ENCODE data around the gene DEFB131A.
"Not testable (repeated sequence)": the region's sequence is repeated elsewhere in the genome, so short reads cannot be mapped to it uniquely, and the experiment has no call there.

The DEFB131A gene, protein sequence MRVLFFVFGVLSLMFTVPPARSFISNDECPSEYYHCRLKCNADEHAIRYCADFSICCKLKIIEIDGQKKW

DNA sequence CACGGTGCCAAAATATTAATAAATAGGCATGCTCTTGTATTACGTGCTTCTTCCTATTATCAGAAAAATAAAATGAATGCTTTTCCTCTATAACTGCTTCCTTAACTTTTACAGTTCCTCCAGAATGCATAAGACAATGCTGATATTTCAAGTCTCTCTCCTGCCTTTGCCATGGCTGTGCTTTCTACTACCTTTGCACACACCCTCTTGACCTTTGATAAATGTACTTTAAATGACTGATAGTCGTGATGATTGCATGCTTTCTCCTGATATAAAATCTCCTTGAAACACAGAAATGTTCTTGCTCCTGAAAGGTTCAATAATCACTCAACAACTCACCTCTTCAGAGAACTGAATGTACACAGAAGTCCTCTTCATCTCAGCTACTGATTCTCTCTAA, at the start of gene DEFB131A:
DEFB131A (plus strand) TSS at position 301 of the 400 bp plus-strand sequence. CDS start 120 bp downstream, outside the sequence.
- DNase-seq (ENCODE audit: low read depth in 2 of 2, low spot score in 1 of 2): not testable (repeated sequence)

DNA sequence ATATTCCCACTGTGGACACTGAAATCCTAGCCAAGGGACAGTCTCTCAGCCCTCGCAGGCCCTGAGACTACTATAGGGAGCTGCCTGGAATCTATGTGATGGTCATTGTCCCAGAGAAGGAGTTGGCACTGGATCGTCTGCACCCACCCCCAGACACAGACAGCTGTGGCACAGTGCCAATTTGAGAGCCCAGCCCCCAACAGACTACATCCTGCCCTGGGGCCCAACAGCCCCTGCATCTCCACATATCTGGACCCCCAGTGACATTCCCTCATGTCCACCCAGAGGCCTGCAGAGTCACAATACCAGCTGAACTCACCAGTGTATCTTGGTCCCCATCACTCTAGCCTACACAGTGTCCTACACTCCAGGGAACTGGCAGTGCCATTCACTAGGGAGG, 38.4 kb upstream of the DEFB131A start:
- not testable (repeated sequence) for DNase-seq (ENCODE audit: low read depth in 2 of 2, low spot score in 1 of 2)

DNA sequence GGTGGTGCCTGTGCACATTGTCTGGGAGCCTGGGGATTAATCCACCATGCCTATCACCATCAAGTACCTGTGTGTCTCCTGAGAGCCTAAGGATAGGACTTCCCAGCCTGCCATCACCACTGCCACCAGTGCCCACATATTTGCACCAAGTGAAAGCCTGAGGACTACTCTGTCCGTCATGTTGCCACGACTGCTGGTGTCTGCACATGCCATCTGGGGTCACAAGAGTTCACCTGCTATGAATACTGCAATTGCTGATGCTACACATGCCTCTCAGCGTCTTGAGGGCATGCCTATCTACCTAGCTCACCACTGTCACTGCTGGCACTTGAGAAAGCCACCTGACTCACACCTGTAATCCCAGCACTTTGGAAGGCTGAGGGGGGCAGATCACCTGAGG, 37.7 kb upstream of the DEFB131A start:
- not testable (repeated sequence) for DNase-seq (ENCODE audit: low read depth in 2 of 2, low spot score in 1 of 2)

DNA sequence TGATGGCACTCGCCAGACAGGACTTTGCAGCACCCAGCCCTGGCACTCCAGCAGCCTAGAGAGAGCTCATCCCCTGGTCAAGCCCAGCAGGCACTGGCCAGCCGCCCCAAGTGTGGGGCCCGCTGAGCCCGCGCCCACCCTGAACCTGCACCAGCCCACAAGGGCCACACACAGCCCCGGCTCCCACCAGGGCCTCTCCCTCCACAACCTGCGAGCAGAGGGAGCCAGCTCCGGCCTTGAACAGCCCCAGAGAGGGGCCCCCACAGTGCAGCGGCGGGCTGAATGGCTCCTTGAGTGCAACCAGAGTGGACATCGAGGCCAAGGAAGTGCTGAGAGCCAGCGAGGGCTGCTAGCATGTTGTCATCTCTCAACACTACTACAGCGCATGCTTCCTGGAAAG, 34.4 kb upstream of the DEFB131A start:
- no peak for DNase-seq (ENCODE audit: low read depth in 2 of 2, low spot score in 1 of 2)

DNA sequence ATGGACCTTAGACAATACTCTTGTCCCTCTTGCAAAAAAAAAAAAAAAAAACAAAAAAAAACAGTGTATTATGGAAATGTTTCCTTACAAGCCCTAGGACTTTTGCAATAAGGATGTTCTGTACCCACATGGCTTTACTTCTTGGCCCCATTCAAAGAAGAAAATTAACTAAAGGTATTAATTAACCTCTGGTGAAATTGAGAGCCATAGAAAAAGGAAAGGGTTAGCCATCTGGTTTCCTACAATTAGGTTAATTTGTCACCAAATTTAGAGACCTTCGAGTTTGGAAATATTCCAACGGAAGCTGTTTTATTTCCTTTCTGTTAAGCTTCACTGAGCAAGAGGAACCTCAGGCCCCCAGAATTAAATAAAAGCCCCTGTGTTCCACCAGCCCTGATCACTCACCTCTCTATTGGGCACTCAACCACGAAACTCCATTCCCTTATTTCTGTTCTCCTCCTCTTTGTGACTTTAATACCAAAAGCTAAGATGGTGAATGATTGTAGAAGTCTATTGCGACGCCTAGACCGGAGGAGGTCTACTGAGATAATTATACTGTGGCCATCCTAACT, 22.2 kb upstream of the DEFB131A start:
- DNase-seq (ENCODE audit: low read depth in 2 of 2, low spot score in 1 of 2): not testable (repeated sequence)

DNA sequence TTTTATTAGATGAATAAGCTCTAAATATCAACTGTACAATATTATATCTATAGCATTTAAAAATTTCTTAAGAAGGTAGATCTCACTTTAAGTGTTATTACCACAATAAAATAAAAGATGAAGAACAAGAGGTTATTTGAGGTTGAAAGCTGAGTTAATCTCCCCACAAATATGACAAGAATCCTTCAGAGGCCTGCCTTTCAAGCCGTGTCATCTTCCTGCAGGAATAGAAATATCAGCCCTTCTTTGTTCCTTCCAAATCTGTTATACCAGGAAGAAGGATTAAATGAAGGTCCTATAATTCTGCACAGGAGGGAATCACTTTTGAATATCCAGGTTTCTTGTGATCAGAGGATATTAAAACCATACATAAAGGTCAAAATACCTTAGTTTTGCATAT, 18.3 kb upstream of the DEFB131A start:
- not testable (repeated sequence) for DNase-seq (ENCODE audit: low read depth in 2 of 2, low spot score in 1 of 2)

DNA sequence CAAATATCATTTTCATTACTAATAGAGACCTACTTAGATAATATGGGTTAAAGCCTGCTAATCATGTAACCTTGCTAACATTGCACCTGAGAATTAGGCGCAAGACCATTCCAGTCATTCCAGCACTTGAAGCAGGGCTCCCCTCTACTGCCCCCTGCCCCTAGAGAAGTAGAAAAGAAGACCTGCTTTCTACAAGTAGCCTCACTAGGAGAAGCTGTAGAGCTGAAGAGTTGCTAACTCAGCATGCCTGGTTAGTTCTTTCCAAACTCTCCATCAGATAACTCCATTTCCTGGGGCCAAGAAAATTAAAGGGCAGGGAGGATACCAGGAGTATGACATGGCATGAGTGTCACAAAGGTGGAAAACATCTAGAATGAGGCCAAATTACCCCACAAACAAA, 14.2 kb upstream of the DEFB131A start:
- not testable (repeated sequence) for DNase-seq (ENCODE audit: low read depth in 2 of 2, low spot score in 1 of 2)

DNA sequence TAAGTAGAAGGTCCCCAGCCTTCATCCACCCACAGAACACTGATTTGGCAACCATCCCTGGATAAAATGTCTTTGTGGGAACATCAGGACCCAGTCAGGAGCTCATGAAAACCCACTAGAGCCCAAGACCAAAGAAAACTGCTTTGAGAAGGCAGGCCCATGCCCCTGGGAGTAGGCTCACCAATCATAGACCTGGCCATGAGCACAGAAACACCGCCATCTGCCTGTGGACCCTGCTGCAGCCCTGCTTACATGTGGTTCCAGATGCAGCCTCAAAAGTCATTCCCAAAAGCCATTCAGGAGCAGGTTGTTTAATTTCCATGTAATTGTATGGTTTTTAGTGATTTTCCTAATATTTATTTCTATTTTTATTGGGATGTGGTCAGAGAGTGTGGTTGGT, 10.9 kb upstream of the DEFB131A start:
- DNase-seq (ENCODE audit: low read depth in 2 of 2, low spot score in 1 of 2): not testable (repeated sequence)

DNA sequence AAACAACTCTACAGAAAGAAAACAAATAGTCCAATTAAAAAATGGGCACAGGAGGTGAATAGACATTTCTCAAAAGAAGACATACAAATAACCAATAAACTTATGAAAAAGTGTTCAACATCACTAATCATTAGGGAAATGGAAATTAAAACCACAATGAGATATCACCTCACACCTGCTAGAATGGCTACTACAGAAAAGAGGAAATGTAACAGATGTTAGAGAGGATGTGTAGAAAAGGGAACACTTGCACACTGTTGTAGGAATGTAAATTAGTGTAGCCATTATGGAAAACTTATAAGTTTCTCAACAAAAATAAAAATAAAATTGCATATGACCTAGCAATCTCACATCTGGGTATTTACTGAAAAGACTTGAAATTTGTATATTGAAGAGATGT, 7.5 kb upstream of the DEFB131A start:
- DNase-seq (ENCODE audit: low read depth in 2 of 2, low spot score in 1 of 2): not testable (repeated sequence)

DNA sequence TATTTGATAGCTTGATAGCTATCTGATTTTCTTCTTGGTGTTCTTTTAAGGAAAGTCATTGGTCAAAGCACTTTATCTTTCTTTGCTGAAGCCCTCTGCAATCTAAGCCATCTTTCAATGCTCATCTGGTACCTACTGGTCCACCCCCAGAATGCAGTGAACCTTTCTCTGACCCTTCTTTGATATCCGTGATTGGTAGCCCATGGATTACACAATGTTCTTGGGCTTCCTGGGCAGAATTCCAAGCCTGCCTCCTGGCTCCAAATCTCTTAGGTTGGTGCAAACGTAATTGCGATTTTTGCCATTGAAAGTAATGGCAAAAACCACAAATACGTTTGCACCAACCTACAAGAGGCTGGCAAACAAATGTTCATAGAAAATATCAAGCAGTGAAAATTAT, 1.9 kb upstream of the DEFB131A start:
- DNase-seq (ENCODE audit: low read depth in 2 of 2, low spot score in 1 of 2): not testable (repeated sequence)

DNA sequence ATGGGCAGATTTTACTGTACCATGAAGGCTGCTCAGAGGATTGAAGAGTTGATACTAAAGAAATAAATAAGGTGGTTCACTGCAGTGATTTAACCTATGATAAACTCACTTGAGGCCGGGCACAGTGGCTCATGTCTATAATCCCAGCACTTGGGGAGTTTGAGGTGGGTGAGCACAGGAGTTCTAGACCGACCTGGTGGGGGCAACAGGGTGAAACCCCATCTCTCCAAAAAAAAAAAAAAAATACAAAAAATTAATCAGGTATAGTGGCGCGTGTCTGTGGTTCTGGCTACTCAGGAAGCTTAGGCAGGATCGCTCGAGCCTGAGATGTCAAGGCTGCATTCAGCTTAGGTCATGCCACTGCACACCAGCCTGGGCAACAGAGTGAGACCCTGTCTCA, 467 bp downstream of the DEFB131A start:
- DNase-seq (ENCODE audit: low read depth in 2 of 2, low spot score in 1 of 2): not testable (repeated sequence)

DNA sequence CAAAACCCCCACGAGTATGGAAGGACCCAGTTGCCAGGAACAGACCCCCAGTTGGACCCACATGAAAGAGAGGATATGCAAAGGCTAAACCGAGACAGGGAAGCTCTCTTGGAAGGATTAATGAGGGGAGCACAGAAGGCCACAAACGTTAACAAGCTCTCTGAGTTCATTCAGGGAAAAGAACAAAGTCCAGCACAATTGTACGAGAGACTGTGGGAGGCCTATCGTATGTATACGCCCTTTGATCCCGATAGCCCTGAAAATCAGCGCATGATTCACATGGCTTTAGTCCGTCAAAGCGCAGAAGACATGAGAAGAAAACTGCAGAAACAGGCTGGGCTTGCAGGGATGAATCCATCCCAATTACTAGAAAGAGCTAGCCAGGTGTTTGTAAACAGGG, 8.0 kb downstream of the DEFB131A start:
- not testable (repeated sequence) for DNase-seq (ENCODE audit: low read depth in 2 of 2, low spot score in 1 of 2)

DNA sequence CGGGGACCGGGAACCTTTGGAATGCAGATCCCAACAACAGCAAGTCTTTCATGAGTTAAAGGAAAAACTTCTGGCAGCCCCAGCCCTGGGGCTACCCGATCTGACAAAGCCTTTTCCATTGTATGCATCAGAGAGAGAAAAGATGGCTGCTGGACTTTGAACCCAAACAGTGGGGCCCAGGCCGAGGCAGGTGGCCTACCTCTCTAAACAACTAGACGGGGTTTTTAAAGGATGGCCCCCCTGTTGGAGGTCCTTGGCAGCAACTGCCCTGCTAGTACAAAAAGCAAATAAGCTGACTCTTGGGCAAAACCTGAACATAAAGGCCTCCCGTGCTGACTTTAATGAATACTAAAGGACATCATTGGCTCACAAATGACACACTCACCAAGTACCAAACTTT, 10.1 kb downstream of the DEFB131A start:
- not testable (repeated sequence) for DNase-seq (ENCODE audit: low read depth in 2 of 2, low spot score in 1 of 2)

DNA sequence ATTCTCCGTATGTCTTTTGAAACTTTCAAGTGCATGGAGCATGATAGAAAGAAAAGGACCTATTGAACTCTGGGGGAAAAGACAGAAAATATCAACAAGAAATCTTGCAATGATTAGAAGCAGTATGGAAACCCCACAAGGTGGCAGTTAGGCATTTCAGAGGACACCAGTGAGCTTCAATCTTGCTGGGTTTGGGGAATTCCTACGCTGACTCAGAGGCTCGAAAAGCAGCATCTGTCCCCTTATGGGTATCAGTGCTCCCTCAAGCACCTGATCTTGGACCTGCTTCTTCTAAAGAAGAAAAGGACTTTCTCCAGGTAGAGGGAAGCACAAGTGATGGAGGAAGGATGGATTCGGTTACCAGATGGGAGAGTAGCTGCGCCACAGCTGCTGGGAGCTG, 10.8 kb downstream of the DEFB131A start:
- DNase-seq (ENCODE audit: low read depth in 2 of 2, low spot score in 1 of 2): not testable (repeated sequence)

DNA sequence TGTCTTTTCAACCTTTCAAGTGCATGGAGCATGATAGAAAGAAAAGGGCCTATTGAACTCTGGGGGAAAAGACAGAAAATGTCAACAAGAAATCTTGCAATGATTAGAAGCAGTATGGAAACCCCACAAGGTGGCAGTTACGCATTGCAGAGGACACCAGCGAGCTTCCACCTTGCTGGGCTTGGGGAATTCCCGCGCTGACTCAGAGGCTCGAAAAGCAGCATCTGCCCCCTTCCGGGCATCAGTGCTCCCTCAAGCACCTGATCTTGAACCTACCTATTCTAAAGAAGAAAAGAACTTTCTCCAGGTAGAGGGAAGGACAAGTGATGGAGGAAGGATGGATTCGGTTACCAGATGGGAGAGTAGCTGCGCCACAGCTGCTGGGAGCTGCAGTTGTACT, 35.3 kb downstream of the DEFB131A start:
- DNase-seq (ENCODE audit: low read depth in 2 of 2, low spot score in 1 of 2): not testable (repeated sequence)

DNA sequence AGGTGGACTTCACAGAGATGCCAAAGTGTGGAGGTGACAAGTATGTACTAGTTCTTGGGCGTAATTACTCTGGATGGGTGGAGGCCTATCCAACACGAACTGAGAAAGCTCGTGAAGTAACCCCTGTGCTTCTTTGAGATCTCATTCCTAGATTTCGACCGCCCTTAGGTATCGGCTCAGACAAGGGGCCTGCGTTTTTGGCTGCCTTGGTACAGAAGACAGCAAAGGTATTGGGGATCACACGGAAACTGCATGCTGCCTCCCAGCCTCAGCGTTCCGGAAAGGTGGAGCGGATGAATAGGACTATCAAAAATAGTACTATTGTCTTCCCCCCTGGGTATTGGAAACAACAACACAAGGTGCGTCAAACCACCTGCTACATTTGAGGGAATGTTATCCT, 35.9 kb downstream of the DEFB131A start:
- not testable (repeated sequence) for DNase-seq (ENCODE audit: low read depth in 2 of 2, low spot score in 1 of 2)

DNA sequence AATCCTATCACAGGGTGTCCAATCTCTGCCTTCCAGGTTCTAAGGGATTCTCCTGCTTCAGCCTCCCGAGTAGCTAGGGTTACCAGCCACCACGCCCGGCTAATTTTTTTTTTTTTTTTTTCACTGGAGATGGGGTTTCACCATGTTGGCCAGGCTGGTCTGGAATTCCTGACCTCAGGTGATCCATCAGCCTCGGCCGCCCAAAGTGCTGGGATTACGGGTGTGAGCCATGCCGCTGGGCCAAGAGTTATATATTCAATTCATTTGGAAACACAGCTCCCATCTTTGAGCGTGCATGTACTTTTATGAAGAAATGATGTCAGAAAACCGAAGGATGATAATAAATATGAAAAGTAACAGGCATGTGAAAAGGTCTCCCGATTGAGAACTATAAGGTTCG, 38.7 kb downstream of the DEFB131A start:
- not testable (repeated sequence) for DNase-seq (ENCODE audit: low read depth in 2 of 2, low spot score in 1 of 2)

DNA sequence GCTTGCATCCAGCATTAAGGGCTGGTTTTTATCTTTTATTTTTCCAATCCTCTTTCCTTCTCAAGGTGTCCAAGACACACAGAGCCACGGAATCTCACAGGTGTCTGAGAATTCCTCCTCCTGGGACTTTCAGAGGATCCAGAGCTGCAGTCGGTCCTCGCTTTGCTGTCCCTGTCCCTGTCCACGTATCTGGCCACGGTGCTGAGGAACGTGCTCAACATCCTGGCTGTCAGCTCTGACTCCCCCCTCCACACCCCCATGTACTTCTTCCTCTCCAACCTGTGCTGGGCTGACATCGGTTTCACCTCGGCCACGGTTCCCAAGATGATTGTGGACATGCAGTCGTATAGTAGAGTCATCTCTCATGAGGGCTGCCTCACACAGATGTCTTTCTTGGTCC, 39.5 kb downstream of the DEFB131A start:
- not testable (repeated sequence) for DNase-seq (ENCODE audit: low read depth in 2 of 2, low spot score in 1 of 2)

DNA sequence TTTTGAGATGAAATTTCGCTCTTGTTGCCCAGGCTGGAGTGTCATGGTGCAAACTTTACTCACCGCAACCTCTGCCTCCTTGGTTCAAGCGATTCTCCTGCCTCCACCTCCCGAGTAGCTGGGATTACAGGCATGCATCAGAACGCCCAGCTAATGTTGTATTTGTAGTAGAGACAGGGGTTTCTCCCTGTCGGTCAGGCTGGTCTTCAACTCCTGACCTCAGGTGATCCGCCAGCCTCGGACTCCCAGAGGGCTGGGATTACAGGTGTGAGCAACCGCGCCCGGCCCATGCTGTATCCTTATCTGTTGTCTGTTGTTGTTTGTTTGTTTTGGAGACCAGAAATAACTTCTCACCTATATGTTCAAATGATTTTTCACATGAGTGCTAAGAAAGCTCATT, 42.7 kb downstream of the DEFB131A start:
- DNase-seq (ENCODE audit: low read depth in 2 of 2, low spot score in 1 of 2): not testable (repeated sequence)

DNA sequence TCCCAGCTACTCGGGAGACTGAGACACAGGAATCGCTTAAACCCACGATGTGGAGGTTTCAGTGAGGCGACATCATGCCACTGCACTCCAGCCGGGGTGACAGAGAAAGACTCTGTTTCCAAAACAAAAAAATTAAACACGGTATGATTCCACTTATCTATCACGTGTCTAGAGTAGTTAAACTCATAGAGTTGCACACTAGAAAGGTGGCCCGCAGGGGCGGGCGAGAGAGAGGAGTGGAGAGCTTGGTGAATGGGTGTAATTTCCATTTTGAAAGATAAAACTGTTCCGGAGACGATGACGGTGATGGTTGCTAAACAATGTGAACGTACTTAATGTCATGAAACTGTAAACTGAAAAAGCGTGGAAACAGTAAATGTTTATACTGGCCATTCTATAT, 44.6 kb downstream of the DEFB131A start:
- not testable (repeated sequence) for DNase-seq (ENCODE audit: low read depth in 2 of 2, low spot score in 1 of 2)

DNA sequence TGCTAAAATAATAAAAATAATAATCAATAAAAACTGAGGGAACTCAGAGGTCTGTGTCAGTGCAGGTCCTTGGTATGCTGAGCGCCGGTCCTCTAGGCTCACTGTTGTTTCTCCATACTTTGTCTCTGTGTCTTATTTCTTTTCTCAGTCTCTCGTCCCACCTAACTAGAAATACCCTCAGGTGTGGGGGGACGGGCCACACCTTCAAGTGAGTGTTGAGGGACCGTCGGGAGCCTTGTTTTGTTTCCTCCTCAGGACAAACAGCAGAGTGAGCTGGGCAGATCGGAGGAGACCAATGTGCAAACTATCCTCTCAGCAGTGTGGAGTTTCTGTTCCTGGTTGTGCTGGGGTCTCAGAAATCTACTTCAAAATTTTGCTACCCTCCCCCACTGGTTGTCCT, 46.3 kb downstream of the DEFB131A start:
- DNase-seq (ENCODE audit: low read depth in 2 of 2, low spot score in 1 of 2): not testable (repeated sequence)

DNA sequence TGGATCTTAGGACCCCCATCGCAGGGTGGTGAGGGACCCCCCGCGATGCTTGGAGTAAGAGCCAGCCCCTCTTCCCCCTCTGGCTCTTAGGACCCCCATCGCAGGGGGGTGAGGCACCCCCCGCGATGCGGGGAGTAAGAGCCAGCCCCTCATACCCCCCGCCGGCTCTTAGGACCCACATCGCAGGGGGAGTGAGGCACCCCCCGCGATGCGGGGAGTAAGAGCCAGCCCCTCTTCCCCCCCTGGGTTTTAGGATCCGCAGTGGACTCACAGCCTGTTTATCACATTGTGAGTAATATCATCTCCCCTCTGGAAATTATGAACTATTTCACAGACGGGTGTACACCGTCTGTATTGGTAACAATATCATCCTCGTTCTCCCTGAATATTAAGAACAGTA, 46.8 kb downstream of the DEFB131A start:
- not testable (repeated sequence) for DNase-seq (ENCODE audit: low read depth in 2 of 2, low spot score in 1 of 2)

DNA sequence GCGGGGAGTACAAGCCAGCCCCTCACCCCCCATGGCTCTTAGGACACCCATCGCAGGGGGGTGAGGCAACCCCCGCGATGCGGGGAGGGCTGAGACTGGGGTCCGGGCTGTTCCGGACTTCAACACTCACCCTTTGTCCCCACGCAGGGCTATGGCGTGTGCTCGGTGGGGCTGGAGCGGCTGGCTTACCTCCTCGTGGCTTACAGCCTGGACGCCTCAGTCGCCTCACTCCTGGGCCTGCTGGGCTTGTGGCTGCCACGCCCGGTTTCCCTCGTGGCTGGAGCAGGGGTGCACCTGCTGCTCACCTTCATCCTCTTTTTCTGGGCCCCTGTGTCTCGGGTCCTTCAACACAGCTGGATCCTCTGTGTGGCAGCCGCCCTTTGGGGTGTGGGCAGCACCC, 49.4 kb downstream of the DEFB131A start:
- DNase-seq (ENCODE audit: low read depth in 2 of 2, low spot score in 1 of 2): not testable (repeated sequence)

Data from stimulated activated CD8-positive, alpha-beta memory T cell treated with anti-CD3 and anti-CD28 coated beads, Interleukin-4, amount 100 ng/mL, for 1 hour (primary cell).